ENCODE measurements around the gene SSTR3. TPM values are rescaled to one million over a fixed set of nuclear protein-coding genes. Genes with fewer than 3 reads are reported as not detected.

The SSTR3 gene
- total RNA-seq, 1 donor from 2014 or later, result not detected

DNA sequence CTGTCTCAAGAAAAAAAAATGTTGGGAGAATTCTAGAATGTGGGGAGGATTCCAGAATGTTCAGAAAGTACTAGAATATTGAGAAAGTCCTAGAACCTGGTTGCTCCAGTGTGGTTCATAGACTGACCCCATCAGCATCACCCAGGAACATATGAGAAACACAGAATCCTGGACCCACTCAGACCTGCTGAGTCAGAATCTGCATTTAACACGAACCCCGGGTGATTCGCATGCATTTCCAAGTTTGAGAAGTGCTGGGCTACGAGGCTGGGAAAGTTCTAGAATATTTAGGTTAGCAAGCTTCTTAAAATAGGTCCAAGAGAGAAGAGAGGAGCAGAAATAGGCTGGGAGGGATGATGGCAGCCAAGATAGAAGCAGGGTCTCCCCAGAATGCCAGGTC lies 30.6 kb downstream of the SSTR3 start:
- H3K4me3 ChIP-seq (ENCODE audit: low read depth, low read length), result no peak overlapping the region
- TF ChIP-seq, protein P1, sequence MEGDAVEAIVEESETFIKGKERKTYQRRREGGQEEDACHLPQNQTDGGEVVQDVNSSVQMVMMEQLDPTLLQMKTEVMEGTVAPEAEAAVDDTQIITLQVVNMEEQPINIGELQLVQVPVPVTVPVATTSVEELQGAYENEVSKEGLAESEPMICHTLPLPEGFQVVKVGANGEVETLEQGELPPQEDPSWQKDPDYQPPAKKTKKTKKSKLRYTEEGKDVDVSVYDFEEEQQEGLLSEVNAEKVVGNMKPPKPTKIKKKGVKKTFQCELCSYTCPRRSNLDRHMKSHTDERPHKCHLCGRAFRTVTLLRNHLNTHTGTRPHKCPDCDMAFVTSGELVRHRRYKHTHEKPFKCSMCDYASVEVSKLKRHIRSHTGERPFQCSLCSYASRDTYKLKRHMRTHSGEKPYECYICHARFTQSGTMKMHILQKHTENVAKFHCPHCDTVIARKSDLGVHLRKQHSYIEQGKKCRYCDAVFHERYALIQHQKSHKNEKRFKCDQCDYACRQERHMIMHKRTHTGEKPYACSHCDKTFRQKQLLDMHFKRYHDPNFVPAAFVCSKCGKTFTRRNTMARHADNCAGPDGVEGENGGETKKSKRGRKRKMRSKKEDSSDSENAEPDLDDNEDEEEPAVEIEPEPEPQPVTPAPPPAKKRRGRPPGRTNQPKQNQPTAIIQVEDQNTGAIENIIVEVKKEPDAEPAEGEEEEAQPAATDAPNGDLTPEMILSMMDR (conservative IDR thresholded peaks at IDR 0.05; ENCODE audit: low read depth, low read length), result no peak
- no peak for DNase-seq (ENCODE audit: low read depth)

DNA sequence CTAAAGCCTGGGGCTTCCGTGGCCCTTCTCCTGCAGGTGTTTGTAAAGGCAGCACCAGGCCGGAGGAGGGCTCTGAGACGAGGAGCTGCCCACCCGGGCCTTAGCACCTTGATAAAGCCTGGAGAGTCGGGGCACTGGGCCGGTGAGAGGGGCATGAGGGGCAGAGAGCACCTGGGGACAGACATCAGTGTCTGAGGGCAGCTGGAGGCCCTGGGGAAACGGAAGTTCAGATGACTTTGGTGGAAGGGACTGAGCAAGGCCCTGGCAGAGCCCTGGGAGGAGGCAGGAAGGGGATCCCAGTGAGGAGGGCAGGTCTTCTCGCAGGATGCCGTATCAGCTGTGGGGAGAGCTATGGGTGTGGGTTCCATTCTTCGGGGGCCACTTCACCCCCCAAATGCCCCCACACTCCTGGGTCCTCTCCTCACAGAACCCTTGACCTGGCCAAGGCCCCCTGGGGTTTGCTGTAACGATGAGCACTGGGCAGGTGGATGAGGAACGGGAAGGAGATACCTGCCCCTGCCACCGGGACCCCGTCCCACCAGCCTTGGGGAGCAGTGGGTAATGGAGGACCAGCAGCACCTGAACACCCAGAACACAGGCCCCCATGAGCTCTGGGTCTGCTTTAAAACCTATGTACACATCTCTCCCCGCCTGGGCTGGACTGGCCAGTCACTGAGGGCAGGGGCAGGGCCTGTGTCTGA lies 31.6 kb downstream of the SSTR3 start:
- H3K4me3 ChIP-seq (ENCODE audit: low read depth, low read length), result no peak overlapping the region
- TF ChIP-seq, protein P1 (conservative IDR thresholded peaks at IDR 0.05; ENCODE audit: low read depth, low read length), result no peak
- DNase-seq (ENCODE audit: low read depth), result no peak

DNA sequence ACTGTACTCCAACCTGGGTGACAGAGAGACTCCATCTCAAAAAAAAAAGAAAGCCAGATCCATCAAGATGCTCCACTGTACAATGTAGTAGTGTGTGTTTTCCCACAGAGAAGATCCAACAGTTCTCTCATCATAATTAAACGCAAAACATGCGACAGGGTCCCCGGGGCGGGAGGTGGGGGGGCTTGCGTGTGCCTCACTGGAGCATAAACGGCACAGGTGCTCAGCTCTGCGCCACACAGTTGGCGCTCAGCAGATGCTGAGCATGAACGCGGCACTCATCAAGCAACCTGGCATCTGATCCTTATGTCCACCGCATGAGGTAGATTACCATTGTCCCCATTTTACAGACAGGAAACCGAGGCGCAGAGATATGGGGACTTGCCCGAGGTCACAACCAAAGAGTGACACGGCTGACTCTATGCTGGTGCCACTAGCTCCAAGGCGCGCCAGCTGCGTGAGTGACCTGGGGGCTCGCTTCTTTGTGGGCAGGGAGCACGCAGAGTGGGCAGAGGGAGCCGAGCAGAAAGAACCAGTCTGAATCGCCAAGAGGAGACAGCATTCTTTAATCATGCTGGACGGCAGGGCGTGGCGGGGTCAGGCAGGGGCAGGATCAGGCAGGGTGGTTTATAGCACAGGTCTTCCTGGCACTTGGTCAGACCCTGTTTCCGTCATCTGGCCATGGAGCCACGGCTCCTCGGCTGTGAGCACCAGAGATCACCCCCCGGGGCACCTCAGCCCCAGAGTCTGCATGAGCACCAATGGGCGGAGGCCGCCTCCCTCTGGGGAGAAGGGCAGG lies 32.5 kb downstream of the SSTR3 start:
- H3K4me3 ChIP-seq (ENCODE audit: low read depth, low read length), result no peak overlapping the region
- TF ChIP-seq, protein P1 (conservative IDR thresholded peaks at IDR 0.05; ENCODE audit: low read depth, low read length), result no peak
- DNase-seq (ENCODE audit: low read depth), result no peak

DNA sequence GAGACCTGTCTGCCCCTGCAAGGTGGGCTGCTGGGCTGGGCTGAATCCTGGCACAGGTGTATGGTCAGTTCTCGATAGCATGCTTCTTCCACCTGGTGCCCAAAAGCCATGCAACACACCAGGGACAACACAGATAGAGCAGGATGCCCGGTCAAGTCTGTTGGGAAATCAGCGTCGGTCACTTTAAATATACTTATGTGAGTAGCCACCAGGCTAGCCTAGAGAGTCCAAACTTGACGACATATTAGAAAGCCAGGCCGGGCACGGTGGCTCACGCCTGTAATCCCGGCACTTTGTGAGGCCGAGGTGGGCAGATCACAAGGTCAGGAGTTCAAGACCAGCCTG lies 33.2 kb downstream of the SSTR3 start:
- H3K4me3 ChIP-seq (ENCODE audit: low read depth, low read length), result no peak overlapping the region
- DNase-seq (ENCODE audit: low read depth), result no peak
- TF ChIP-seq, protein P1 (conservative IDR thresholded peaks at IDR 0.05; ENCODE audit: low read depth, low read length), result no peak

DNA sequence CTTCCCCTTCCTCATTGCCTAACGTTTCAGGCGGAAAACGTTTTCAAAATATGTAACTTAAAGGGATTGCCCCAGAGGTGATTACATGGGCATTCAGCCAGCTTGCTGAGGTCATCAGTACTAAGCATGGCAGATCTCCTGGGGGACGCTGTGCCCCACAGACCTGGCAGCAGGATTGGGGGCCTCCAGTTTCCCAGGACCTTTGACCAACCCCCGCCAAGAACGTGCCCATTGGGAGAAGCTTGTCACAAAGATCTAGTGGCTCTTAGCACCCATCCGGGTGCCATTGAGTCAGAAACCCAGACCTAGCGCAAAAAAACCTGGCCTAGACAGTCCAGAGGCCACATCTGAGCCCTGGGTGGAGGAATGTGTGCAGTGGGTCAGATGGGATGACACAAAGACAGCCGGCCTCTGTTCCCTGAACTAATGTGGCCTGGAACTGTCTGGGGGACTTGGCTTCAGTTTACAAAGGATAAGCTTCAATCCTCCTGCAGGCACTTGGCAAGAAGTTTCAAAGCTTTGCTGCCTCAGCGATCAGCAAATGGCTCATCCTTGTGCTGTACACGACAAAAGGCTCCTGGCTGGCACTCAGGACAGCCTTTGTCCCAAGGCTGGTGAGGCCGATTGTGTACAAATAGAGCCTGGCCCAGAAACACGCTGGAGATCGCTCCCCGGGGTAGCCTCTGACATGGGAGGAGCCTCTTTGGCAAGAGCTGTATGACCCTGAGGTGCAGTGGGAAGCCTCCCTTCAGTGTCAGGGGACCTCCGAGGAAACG lies 33.7 kb downstream of the SSTR3 start:
- DNase-seq (ENCODE audit: low read depth), result no peak
- H3K4me3 ChIP-seq (ENCODE audit: low read depth, low read length), result no peak overlapping the region
- TF ChIP-seq, protein P1 (conservative IDR thresholded peaks at IDR 0.05; ENCODE audit: low read depth, low read length), result no peak

DNA sequence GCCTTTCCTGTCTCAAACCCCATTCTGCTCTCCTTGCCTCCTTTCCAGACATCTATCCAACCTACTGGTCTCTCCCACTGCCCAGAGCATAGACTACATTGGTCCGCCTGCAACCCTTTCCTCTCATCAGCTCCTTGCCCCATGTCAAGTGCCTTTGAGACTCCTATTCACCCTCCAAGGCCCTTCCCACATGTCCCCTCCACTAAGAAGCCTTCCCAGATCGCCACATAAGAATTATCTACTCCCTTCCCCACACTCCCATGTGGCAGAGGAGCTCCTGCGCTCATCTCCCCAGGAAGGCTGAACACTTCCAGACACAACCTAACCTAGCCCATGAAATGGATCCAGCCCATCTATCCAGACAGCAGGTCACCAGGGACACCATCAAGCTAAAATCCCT lies 34.5 kb downstream of the SSTR3 start:
- DNase-seq (ENCODE audit: low read depth), result no peak
- TF ChIP-seq, protein P1 (conservative IDR thresholded peaks at IDR 0.05; ENCODE audit: low read depth, low read length), result no peak
- H3K4me3 ChIP-seq (ENCODE audit: low read depth, low read length), result no peak overlapping the region
